ENCODE results near the gene ACTR5. TPM values are rescaled to one million over a fixed set of nuclear protein-coding genes. Genes with fewer than 3 reads are reported as not detected.

Gene ACTR5
- total RNA-seq, 1 experiment from 2014 or later: 14.1 TPM

GRCh38 chr20:38787870-38788269, 39.6 kb downstream of the ACTR5 start:
- Histone ChIP-seq H2BK12ac (ENCODE audit: insufficient read length, low read depth, low read length) (no peak overlapping the region), H2BK15ac (ENCODE audit: low read depth, low read length) (no peak overlapping the region), H2BK120ac (ENCODE audit: low read depth, low read length, poor library complexity, severe bottlenecking) (no peak overlapping the region), H3K79me1 (ENCODE audit: insufficient read depth, low read depth, low read length, poor library complexity, severe bottlenecking) (no peaks in the 10 kb centered on the region), H2BK5ac (ENCODE audit: insufficient read length, low read length) (no peak overlapping the region), H3T11ph (ENCODE audit: low read length) (no peak overlapping the region), H2AK5ac (ENCODE audit: insufficient read length, low read length) (no peak overlapping the region), H3K18ac (ENCODE audit: insufficient read length, low read depth, low read length) (no peak overlapping the region), H3K79me2 (ENCODE audit: insufficient read depth, low read length) (no peaks in the 10 kb centered on the region), H2BK20ac (ENCODE audit: low read depth, low read length, poor library complexity, severe bottlenecking) (no peak overlapping the region), H4K5ac (ENCODE audit: insufficient read length, low read depth, low read length) (no peak overlapping the region), H3K9ac (ENCODE audit: extremely low read depth, insufficient read length, low read length) (no peak overlapping the region), H3K27ac (ENCODE audit: insufficient read length, low read depth, low read length) (no peak overlapping the region), H3K23me2 (ENCODE audit: insufficient read length, low read depth, low read length, poor library complexity, severe bottlenecking) (no peaks in the 10 kb centered on the region), H3K27me3 (ENCODE audit: insufficient read depth, low read length) (no peaks in the 10 kb centered on the region), H3K23ac (ENCODE audit: insufficient read length, low read depth, low read length) (no peak overlapping the region), H3K4me2 (ENCODE audit: insufficient read depth, insufficient read length, low read length) (no peak overlapping the region), H3K56ac (ENCODE audit: insufficient read length, low read depth, low read length) (no peak overlapping the region), H4K91ac (ENCODE audit: insufficient read length, low read depth, low read length) (no peak overlapping the region), H3K14ac (ENCODE audit: insufficient read depth, low read length) (no peak overlapping the region), H4K20me1 (ENCODE audit: control insufficient read depth, insufficient read depth, insufficient read length) (no peaks in the 10 kb centered on the region), H3K9me3 (ENCODE audit: control insufficient read depth, low read depth, low read length) (no peaks in the 10 kb centered on the region), H3K4me1 (ENCODE audit: insufficient read depth, low read length) (no peaks in the 10 kb centered on the region), H3K4ac (ENCODE audit: low read depth, low read length) (no peak overlapping the region), H4K8ac (replicated peaks; ENCODE audit: insufficient read length, low read depth, low read length) (no peak overlapping the region), H2AFZ (ENCODE audit: low read length) (no peak overlapping the region)
- TF ChIP-seq, protein P1, sequence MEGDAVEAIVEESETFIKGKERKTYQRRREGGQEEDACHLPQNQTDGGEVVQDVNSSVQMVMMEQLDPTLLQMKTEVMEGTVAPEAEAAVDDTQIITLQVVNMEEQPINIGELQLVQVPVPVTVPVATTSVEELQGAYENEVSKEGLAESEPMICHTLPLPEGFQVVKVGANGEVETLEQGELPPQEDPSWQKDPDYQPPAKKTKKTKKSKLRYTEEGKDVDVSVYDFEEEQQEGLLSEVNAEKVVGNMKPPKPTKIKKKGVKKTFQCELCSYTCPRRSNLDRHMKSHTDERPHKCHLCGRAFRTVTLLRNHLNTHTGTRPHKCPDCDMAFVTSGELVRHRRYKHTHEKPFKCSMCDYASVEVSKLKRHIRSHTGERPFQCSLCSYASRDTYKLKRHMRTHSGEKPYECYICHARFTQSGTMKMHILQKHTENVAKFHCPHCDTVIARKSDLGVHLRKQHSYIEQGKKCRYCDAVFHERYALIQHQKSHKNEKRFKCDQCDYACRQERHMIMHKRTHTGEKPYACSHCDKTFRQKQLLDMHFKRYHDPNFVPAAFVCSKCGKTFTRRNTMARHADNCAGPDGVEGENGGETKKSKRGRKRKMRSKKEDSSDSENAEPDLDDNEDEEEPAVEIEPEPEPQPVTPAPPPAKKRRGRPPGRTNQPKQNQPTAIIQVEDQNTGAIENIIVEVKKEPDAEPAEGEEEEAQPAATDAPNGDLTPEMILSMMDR (conservative IDR thresholded peaks at IDR 0.05): no peak
- Mint-ChIP-seq H3K9me3 (no peaks in the 10 kb centered on the region), H3K27ac (peak overlapping the region in 1 of 3 experiments; percentile 44; a peak in 1 of 7 replicates), H3K4me1 (no peaks in the 10 kb centered on the region), H3K4me3 (no peak overlapping the region), H3K27me3 (ENCODE audit: low read depth) (no peaks in the 10 kb centered on the region), H3K36me3 (ENCODE audit: insufficient read depth in 1 of 3, low read depth in 3 of 3) (no peaks in the 10 kb centered on the region)
- no peak for DNase-seq
- no CpG with 5 or more reads among the region's 7 CpGs for WGBS (ENCODE audit: extremely low coverage, insufficient read length, low lambda C conversion rate)

Data from H9 (cell line).